GM19239 (cell line): ENCODE data around the gene CCNB1IP1.

Experiments
- DNase-seq: peaks from one replicate; pipeline ENCODE4 v3.0.0; 2011; ENCODE audit warnings: low spot score; ENCODE audit not compliant: insufficient read length
- FAIRE-seq: peaks from 2 replicates; lab custom pipeline; 2011; peaks lifted over from hg19 to GRCh38; lab: Jason Lieb, UNC

CCNB1IP1 gene

GRCh38 chr14:20262642-20263128 is 70.4 kb downstream of the CCNB1IP1 start:
- DNase-seq (no peak), FAIRE-seq (no peak)
